Dendritic cell treated with granulocyte-macrophage colony-stimulating factor and Interleukin-4, amounts not matched to agents 40 ng/mL and 50 ng/mL, for 4 days (primary cell): ENCODE results near the gene PADI2.

Source experiments
- H3K27ac Mint-ChIP-seq: one replicate; pipeline ENCODE4 v1.8.0; 2022; ENCODE audit warnings: mild to moderate bottlenecking, mixed read lengths
- H3K27me3 Mint-ChIP-seq: one replicate; pipeline ENCODE4 v1.8.0; 2022; ENCODE audit warnings: mild to moderate bottlenecking, mixed read lengths
- H3K36me3 Mint-ChIP-seq: one replicate; pipeline ENCODE4 v1.8.0; 2022; ENCODE audit warnings: low read depth, mixed read lengths
- H3K4me1 Mint-ChIP-seq: one replicate; pipeline ENCODE4 v1.8.0; 2022; ENCODE audit warnings: low read depth, mixed read lengths
- H3K4me3 Mint-ChIP-seq: one replicate; pipeline ENCODE4 v1.8.0; 2022; ENCODE audit warnings: mild to moderate bottlenecking, moderate library complexity, mixed read lengths
- H3K9me3 Mint-ChIP-seq: one replicate; pipeline ENCODE4 v1.8.0; 2022; ENCODE audit warnings: mixed read lengths
- intact Hi-C: fragments of 100-400 bp; cut with micrococcal nuclease; formaldehyde crosslinking; loops from one replicate; pipeline ENCODE4 v1.15.0; 2022

Gene PADI2

GRCh38 chr1:17116643-17117042 lies 2.6 kb downstream of the PADI2 start:
- H3K27ac Mint-ChIP-seq: no peak overlapping the region
- H3K9me3 Mint-ChIP-seq: no peaks in the 10 kb centered on the region
- H3K27me3 Mint-ChIP-seq: peaks cover 13% of the 10 kb centered on the region
- no peak overlapping the region for H3K4me3 Mint-ChIP-seq
- H3K4me1 Mint-ChIP-seq: peaks cover 36% of the 10 kb centered on the region
- intact Hi-C loops: loop anchor here (5.0 kb wide), 1 partner anchor 59 kb away; no protein-coding TSS in a partner anchor
- no peaks in the 10 kb centered on the region for H3K36me3 Mint-ChIP-seq

GRCh38 chr1:17113963-17114362 lies 5.3 kb downstream of the PADI2 start:
- intact Hi-C loops: no loop called here
- Mint-ChIP-seq H3K27ac (no peak overlapping the region), H3K4me3 (no peak overlapping the region), H3K36me3 (no peaks in the 10 kb centered on the region), H3K9me3 (no peaks in the 10 kb centered on the region), H3K27me3 (peaks cover 12% of the 10 kb centered on the region), H3K4me1 (peaks cover 19% of the 10 kb centered on the region)

- Mint-ChIP-seq H3K9me3 (no peaks in the 10 kb centered on the region), H3K36me3 (no peaks in the 10 kb centered on the region), H3K27me3 (no peaks in the 10 kb centered on the region), H3K4me3 (no peak overlapping the region), H3K27ac (no peak overlapping the region), H3K4me1 (peaks cover 12% of the 10 kb centered on the region)
- intact Hi-C loops: no loop called here
Observed at GRCh38 chr1:17112496-17113236, 6.6 kb downstream of the PADI2 start.

GRCh38 chr1:17112076-17112475 lies 7.2 kb downstream of the PADI2 start:
- H3K9me3 Mint-ChIP-seq: no peaks in the 10 kb centered on the region

GRCh38 chr1:17110555-17110926 lies 8.7 kb downstream of the PADI2 start:
- Mint-ChIP-seq H3K27me3 (no peaks in the 10 kb centered on the region), H3K4me1 (peaks cover 17% of the 10 kb centered on the region), H3K4me3 (no peak overlapping the region), H3K9me3 (no peaks in the 10 kb centered on the region), H3K27ac (no peak overlapping the region), H3K36me3 (no peaks in the 10 kb centered on the region)
- intact Hi-C loops: no loop called here

More at GRCh38 chr1:17112076-17112475, 7.2 kb downstream of the PADI2 start:
- Mint-ChIP-seq H3K27ac (no peak overlapping the region), H3K27me3 (no peaks in the 10 kb centered on the region), H3K4me3 (no peak overlapping the region), H3K4me1 (peaks cover 12% of the 10 kb centered on the region), H3K36me3 (no peaks in the 10 kb centered on the region)
- intact Hi-C loops: no loop called here

- Mint-ChIP-seq H3K36me3 (no peaks in the 10 kb centered on the region), H3K27ac (no peak overlapping the region), H3K27me3 (no peaks in the 10 kb centered on the region), H3K9me3 (no peaks in the 10 kb centered on the region), H3K4me1 (peaks cover 17% of the 10 kb centered on the region), H3K4me3 (no peak overlapping the region)
- intact Hi-C loops: no loop called here
Observed at GRCh38 chr1:17109892-17110554, 9.2 kb downstream of the PADI2 start.

- H3K4me3 Mint-ChIP-seq: no peak overlapping the region
- no peaks in the 10 kb centered on the region for H3K9me3 Mint-ChIP-seq
- H3K27ac Mint-ChIP-seq: no peak overlapping the region
- no peaks in the 10 kb centered on the region for H3K36me3 Mint-ChIP-seq
- peaks cover 17% of the 10 kb centered on the region for H3K4me1 Mint-ChIP-seq
- no peaks in the 10 kb centered on the region for H3K27me3 Mint-ChIP-seq
- intact Hi-C loops: no loop called here
Observed at GRCh38 chr1:17108786-17109185, 10.5 kb downstream of the PADI2 start.

GRCh38 chr1:17108360-17108759 lies 10.9 kb downstream of the PADI2 start:
- intact Hi-C loops: no loop called here
- Mint-ChIP-seq H3K4me1 (peaks cover 17% of the 10 kb centered on the region), H3K27ac (no peak overlapping the region), H3K27me3 (no peaks in the 10 kb centered on the region), H3K4me3 (no peak overlapping the region), H3K36me3 (no peaks in the 10 kb centered on the region), H3K9me3 (no peaks in the 10 kb centered on the region)

GRCh38 chr1:17104782-17105181 lies 14.5 kb downstream of the PADI2 start:
- Mint-ChIP-seq H3K36me3 (no peaks in the 10 kb centered on the region), H3K27me3 (no peaks in the 10 kb centered on the region)
- intact Hi-C loops: no loop called here

GRCh38 chr1:17102232-17102631 lies 17.0 kb downstream of the PADI2 start:
- no peaks in the 10 kb centered on the region for H3K9me3 Mint-ChIP-seq
- intact Hi-C loops: no loop called here
- no peaks in the 10 kb centered on the region for H3K36me3 Mint-ChIP-seq
- H3K27ac Mint-ChIP-seq: no peak overlapping the region
- no peak overlapping the region for H3K4me3 Mint-ChIP-seq
- no peaks in the 10 kb centered on the region for H3K27me3 Mint-ChIP-seq
- peaks cover 29% of the 10 kb centered on the region for H3K4me1 Mint-ChIP-seq

More at GRCh38 chr1:17104782-17105181, 14.5 kb downstream of the PADI2 start:
- H3K4me3 Mint-ChIP-seq: no peak overlapping the region
- H3K27ac Mint-ChIP-seq: no peak overlapping the region
- H3K9me3 Mint-ChIP-seq: no peaks in the 10 kb centered on the region
- H3K4me1 Mint-ChIP-seq: peaks cover 7% of the 10 kb centered on the region

- Mint-ChIP-seq H3K4me1 (peaks cover 24% of the 10 kb centered on the region), H3K36me3 (no peaks in the 10 kb centered on the region), H3K9me3 (no peaks in the 10 kb centered on the region), H3K27ac (no peak overlapping the region), H3K4me3 (no peak overlapping the region), H3K27me3 (no peaks in the 10 kb centered on the region)
- intact Hi-C loops: no loop called here
Observed at GRCh38 chr1:17101261-17101660, 18.0 kb downstream of the PADI2 start.

GRCh38 chr1:17099616-17100340 lies 19.5 kb downstream of the PADI2 start:
- no peak overlapping the region for H3K27ac Mint-ChIP-seq
- H3K4me3 Mint-ChIP-seq: no peak overlapping the region
- peaks cover 24% of the 10 kb centered on the region for H3K4me1 Mint-ChIP-seq
- no peaks in the 10 kb centered on the region for H3K36me3 Mint-ChIP-seq
- intact Hi-C loops: no loop called here
- H3K9me3 Mint-ChIP-seq: no peaks in the 10 kb centered on the region
- no peaks in the 10 kb centered on the region for H3K27me3 Mint-ChIP-seq

GRCh38 chr1:17098446-17099317 lies 20.6 kb downstream of the PADI2 start:
- H3K36me3 Mint-ChIP-seq: no peaks in the 10 kb centered on the region
- peaks cover 24% of the 10 kb centered on the region for H3K4me1 Mint-ChIP-seq
- intact Hi-C loops: no loop called here
- no peaks in the 10 kb centered on the region for H3K27me3 Mint-ChIP-seq
- H3K27ac Mint-ChIP-seq: no peak overlapping the region
- no peaks in the 10 kb centered on the region for H3K9me3 Mint-ChIP-seq
- H3K4me3 Mint-ChIP-seq: no peak overlapping the region
